Measurements from ENCODE around the gene TP53BP1. TPM values are rescaled to one million over a fixed set of nuclear protein-coding genes. Genes with fewer than 3 reads are reported as not detected.
A peak's percentile ranks its signal among the peaks of the same experiment; 100 is the strongest.

Gene TP53BP1
- total and polyA plus RNA-seq, 12 donors: 11.2 to 35.2 (median 29.0) TPM

DNA sequence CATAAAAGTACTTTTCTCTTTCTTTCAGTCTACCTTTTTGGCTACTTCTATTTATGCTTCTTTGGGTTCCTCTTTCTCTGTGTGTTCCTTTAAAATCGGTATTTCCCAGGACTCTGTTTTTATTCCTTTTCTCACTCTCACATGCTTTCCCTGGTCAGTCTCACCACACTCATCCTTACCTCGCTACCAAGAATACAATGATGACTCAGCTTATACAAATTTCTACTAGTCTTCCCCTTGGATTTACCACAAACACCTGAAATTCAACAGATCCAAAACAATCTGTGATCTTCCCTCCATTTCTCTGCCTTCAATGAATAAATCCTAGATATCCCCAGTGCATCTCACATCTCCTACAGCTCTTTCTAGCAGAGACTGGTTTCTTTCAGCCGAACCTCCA is 69.2 kb downstream of the TP53BP1 start:
- Histone ChIP-seq H3K4me3 (no peak overlapping the region), H3K36me3 (peaks cover 0 to 99% (median 47%) of the 10 kb centered on the region in 9 donors), H3K27ac (no peak overlapping the region), H3K27me3 (no peaks in the 10 kb centered on the region), H3K4me1 (no peaks in the 10 kb centered on the region), H3K9me3 (no peaks in the 10 kb centered on the region)
- TF ChIP-seq, protein P1, sequence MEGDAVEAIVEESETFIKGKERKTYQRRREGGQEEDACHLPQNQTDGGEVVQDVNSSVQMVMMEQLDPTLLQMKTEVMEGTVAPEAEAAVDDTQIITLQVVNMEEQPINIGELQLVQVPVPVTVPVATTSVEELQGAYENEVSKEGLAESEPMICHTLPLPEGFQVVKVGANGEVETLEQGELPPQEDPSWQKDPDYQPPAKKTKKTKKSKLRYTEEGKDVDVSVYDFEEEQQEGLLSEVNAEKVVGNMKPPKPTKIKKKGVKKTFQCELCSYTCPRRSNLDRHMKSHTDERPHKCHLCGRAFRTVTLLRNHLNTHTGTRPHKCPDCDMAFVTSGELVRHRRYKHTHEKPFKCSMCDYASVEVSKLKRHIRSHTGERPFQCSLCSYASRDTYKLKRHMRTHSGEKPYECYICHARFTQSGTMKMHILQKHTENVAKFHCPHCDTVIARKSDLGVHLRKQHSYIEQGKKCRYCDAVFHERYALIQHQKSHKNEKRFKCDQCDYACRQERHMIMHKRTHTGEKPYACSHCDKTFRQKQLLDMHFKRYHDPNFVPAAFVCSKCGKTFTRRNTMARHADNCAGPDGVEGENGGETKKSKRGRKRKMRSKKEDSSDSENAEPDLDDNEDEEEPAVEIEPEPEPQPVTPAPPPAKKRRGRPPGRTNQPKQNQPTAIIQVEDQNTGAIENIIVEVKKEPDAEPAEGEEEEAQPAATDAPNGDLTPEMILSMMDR (IDR thresholded peaks at IDR 0.05): no peak
- WGBS, 2 donors: 94 to 96% methylated on average over 3 of the region's 3 CpGs
- ATAC-seq: no peak
- no peak for DNase-seq
- intact Hi-C loops (cut with DNase I): no loop called here

DNA sequence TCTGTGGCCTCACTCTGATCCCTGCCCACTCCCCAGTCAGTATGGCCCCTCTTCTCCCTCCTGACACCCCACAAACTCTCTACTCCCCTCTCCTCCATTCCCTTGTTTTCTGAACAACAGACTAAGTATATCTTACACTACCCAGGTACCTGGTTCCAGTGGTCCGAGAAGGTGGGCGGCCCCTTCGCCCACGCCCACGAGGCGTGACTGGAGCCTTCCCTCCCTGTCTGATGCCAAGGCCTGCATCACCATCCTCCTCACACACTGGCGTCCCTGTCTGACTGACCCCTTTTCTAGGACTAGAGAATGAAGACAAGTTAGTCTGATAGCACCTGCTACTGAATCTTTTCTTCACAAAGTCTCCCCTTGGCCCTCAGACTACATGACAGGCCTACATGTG is 72.1 kb downstream of the TP53BP1 start:
- TF ChIP-seq, protein P1 (IDR thresholded peaks at IDR 0.05): no peak
- intact Hi-C loops (cut with DNase I): loop anchor here in 1 of 10 donors (1.0 kb wide), 1 partner anchor 37 kb away; no protein-coding TSS in a partner anchor
- DNase-seq: no peak
- no peaks in the 10 kb centered on the region for H3K9me3 ChIP-seq
- 94 to 95% methylated on average over 7 of the region's 7 CpGs for WGBS, 2 donors
- peaks cover 0 to 99% (median 42%) of the 10 kb centered on the region in 9 donors for H3K36me3 ChIP-seq
- H3K27me3 ChIP-seq: no peaks in the 10 kb centered on the region
- no peak overlapping the region for H3K27ac ChIP-seq
- H3K4me1 ChIP-seq: no peaks in the 10 kb centered on the region
- ATAC-seq: peak in 1 of 8 donors; percentile 16
- H3K4me3 ChIP-seq: no peak overlapping the region

DNA sequence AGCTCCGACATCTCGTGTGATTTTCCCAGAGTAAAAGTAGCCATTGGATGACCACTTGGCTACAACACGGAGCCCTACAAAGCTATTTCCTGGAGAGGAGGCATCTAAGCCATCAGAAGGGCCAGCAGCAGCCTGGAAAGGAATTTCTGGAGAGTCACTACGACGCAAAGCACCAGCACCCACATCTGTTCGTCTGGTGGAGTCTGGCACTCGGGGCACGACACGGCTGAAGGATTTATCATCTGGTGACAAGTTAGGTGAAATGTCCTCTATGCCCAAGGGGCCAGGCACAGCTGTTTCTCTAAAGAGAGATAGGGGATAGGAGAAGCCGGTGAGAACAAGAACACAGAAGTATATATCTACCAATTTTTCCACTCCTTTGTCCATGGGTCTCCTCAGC is 72.5 kb downstream of the TP53BP1 start:
- TF ChIP-seq, protein P1 (IDR thresholded peaks at IDR 0.05): no peak
- Histone ChIP-seq H3K9me3 (no peaks in the 10 kb centered on the region), H3K4me3 (no peak overlapping the region), H3K27ac (no peak overlapping the region), H3K36me3 (peaks cover 0 to 99% (median 43%) of the 10 kb centered on the region in 9 donors), H3K27me3 (no peaks in the 10 kb centered on the region), H3K4me1 (no peaks in the 10 kb centered on the region)
- intact Hi-C loops (cut with DNase I): no loop called here
- DNase-seq: no peak
- peak in 1 of 8 donors; percentile 18 for ATAC-seq
- 54 to 64% methylated on average over 10 of the region's 10 CpGs for WGBS, 2 donors

DNA sequence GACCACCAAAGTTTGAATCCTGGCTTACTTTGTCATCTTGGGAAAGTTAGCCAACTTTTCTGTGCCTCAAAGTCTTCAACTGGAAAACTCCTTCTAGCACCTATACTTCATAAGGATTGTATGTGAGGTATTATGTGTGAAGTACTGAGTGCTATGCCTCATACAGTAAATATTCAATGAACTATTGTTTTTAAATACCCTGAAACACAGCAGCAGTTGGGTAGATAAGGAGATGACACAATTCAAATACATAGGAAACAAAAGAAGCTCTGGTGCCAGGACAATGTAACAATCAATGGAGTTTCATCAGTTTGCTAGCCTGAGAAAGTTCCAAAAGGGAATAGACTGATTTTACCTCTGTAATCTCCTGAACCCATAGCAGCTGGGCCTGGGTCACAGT is 78.8 kb downstream of the TP53BP1 start:
- no peak for ATAC-seq
- intact Hi-C loops (cut with DNase I): no loop called here
- Histone ChIP-seq H3K27ac (no peak overlapping the region), H3K4me3 (no peak overlapping the region), H3K27me3 (no peaks in the 10 kb centered on the region), H3K4me1 (no peaks in the 10 kb centered on the region), H3K9me3 (no peaks in the 10 kb centered on the region), H3K36me3 (peaks cover 0 to 100% (median 29%) of the 10 kb centered on the region in 9 donors)
- DNase-seq: no peak
- TF ChIP-seq, protein P1 (IDR thresholded peaks at IDR 0.05): no peak

All from heart right ventricle (tissue), 16 donors.